Measurements from ENCODE around the gene ZNF554.

ZNF554 gene

DNA sequence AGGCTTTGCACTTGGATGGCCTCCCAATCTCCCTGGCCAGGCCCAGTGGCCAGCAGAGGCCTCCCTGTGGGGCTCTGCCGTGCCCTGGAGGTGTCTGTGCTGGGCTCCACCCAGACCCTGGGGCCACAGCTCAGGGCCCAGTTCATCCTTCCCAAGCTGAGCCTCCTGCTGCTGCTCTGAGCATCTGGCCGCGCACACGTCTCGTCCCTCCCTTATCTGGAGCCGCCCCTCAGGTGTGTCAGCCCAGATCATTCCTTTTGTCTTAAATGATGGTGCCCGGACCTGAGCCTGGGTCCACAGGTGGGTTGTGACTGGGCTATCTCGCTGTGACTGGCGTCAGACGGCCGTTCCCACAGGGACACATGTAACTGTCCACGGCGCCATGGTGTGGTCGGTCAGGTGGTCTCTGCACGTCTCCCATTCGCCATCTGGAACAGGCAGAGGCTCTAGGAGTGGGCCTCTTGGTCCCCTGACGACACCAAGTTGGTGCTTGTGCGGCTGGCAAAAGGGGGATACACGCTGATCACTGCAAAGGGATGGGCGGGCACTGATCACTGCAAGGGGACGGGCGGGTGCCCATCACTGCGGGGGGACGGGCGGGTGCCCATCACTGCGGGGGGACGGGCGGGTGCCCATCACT is 14.3 kb upstream of the ZNF554 start:
- DNase-seq (ENCODE audit: low read depth in 1 of 2, low spot score in 1 of 2): no peak
- Histone ChIP-seq H3K27ac (replicated peaks) (no peak overlapping the region), H3K4me3 (replicated peaks; ENCODE audit: insufficient read depth, low read length) (no peak overlapping the region)

DNA sequence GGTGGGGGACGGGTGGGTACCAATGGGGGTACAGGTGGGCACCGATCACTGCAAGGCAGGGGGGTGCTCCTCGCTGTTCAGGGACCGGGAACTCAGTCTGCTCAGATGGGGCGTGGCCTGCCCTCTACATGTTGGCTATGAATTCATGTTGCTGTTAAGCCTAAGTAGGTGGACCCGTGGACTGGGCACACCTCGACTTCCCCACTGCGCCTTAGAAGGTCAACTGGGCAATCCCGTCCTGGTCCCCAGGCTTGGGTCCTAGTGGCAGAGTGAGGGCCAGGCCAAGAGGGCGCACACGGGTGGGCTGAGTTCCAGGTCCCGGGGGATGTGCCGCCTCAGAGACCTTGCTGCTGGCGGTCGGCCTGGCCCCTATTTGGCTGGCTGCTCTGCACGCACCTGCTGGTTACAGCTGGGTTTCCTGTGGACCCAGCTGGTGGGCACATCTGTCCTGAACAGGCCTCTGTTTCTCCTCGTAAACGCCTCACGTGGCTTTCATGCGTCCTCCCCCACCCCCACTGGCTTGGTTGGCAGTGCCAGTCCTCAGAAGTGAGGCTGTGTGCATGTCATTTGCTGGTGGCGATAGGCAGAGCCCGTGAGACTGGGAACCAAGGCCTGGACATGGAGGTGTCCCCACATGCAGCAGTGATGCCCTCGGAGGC is 13.5 kb upstream of the ZNF554 start:
- TF ChIP-seq, protein P1, sequence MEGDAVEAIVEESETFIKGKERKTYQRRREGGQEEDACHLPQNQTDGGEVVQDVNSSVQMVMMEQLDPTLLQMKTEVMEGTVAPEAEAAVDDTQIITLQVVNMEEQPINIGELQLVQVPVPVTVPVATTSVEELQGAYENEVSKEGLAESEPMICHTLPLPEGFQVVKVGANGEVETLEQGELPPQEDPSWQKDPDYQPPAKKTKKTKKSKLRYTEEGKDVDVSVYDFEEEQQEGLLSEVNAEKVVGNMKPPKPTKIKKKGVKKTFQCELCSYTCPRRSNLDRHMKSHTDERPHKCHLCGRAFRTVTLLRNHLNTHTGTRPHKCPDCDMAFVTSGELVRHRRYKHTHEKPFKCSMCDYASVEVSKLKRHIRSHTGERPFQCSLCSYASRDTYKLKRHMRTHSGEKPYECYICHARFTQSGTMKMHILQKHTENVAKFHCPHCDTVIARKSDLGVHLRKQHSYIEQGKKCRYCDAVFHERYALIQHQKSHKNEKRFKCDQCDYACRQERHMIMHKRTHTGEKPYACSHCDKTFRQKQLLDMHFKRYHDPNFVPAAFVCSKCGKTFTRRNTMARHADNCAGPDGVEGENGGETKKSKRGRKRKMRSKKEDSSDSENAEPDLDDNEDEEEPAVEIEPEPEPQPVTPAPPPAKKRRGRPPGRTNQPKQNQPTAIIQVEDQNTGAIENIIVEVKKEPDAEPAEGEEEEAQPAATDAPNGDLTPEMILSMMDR (IDR thresholded peaks at IDR 0.05; ENCODE audit: insufficient read depth, low read length): no peak
- TF ChIP-seq GABPA (IDR thresholded peaks at IDR 0.05; ENCODE audit: low read depth) (no peak), SPI1 (IDR thresholded peaks at IDR 0.05; ENCODE audit: borderline replicate concordance, low read depth) (no peak)
- TF ChIP-seq, protein P2, sequence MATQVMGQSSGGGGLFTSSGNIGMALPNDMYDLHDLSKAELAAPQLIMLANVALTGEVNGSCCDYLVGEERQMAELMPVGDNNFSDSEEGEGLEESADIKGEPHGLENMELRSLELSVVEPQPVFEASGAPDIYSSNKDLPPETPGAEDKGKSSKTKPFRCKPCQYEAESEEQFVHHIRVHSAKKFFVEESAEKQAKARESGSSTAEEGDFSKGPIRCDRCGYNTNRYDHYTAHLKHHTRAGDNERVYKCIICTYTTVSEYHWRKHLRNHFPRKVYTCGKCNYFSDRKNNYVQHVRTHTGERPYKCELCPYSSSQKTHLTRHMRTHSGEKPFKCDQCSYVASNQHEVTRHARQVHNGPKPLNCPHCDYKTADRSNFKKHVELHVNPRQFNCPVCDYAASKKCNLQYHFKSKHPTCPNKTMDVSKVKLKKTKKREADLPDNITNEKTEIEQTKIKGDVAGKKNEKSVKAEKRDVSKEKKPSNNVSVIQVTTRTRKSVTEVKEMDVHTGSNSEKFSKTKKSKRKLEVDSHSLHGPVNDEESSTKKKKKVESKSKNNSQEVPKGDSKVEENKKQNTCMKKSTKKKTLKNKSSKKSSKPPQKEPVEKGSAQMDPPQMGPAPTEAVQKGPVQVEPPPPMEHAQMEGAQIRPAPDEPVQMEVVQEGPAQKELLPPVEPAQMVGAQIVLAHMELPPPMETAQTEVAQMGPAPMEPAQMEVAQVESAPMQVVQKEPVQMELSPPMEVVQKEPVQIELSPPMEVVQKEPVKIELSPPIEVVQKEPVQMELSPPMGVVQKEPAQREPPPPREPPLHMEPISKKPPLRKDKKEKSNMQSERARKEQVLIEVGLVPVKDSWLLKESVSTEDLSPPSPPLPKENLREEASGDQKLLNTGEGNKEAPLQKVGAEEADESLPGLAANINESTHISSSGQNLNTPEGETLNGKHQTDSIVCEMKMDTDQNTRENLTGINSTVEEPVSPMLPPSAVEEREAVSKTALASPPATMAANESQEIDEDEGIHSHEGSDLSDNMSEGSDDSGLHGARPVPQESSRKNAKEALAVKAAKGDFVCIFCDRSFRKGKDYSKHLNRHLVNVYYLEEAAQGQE (IDR thresholded peaks at IDR 0.05; ENCODE audit: insufficient replicate concordance, low read depth): no peak
- Histone ChIP-seq H3K27ac (replicated peaks) (no peak overlapping the region), H3K4me3 (replicated peaks; ENCODE audit: insufficient read depth, low read length) (no peak overlapping the region), H3K27me3 (ENCODE audit: insufficient read depth, poor library complexity, severe bottlenecking) (no peaks in the 10 kb centered on the region)
- no peak for DNase-seq (ENCODE audit: low read depth in 1 of 2, low spot score in 1 of 2)

More for the DNA sequence above, 14.3 kb upstream of the ZNF554 start:
- H3K27me3 ChIP-seq (ENCODE audit: insufficient read depth, poor library complexity, severe bottlenecking): no peaks in the 10 kb centered on the region
- TF ChIP-seq POLR2AphosphoS5 (IDR thresholded peaks at IDR 0.05; ENCODE audit: low read depth) (no peak), SPI1 (IDR thresholded peaks at IDR 0.05; ENCODE audit: borderline replicate concordance, low read depth) (no peak), GABPA (IDR thresholded peaks at IDR 0.05; ENCODE audit: low read depth) (no peak)
- TF ChIP-seq, protein P2 (IDR thresholded peaks at IDR 0.05; ENCODE audit: insufficient replicate concordance, low read depth): no peak
- TF ChIP-seq, protein P1 (IDR thresholded peaks at IDR 0.05; ENCODE audit: insufficient read depth, low read length): no peak

DNA sequence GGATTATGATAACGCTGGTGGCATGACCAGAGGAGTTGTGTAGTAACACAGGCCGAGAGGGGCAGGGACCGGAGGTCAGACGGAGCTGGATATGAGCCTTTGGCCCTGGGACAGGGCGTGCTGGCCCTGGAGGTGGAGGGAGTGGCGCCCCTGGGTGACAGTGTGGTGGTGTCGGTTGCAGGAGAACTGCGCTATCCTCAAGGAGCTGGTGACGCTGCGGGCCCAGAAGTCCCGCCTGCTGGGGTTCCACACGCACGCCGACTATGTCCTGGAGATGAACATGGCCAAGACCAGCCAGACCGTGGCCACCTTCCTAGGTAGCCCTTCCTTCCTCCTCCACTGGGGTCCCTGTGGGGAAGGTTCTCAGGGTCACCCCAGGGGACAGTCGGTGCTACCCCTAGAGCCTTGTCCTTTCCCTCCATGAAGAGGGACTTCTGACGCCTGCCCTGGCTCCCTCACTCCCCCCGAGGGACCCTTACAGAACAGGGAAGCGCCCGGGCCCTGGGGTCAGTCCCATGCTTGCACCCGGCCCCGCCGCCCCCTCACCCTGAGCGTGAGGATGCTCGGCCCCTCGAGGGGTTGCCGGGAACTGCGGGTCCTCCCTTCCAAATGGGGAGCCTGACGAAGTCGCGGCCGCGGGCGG is 12.8 kb upstream of the ZNF554 start:
- H3K27me3 ChIP-seq (ENCODE audit: insufficient read depth, poor library complexity, severe bottlenecking): no peaks in the 10 kb centered on the region

More for the DNA sequence above, 12.8 kb upstream of the ZNF554 start:
- TF ChIP-seq, protein P1 (IDR thresholded peaks at IDR 0.05; ENCODE audit: insufficient read depth, low read length): no peak
- TF ChIP-seq GABPA (IDR thresholded peaks at IDR 0.05; ENCODE audit: low read depth) (no peak), POLR2AphosphoS5 (IDR thresholded peaks at IDR 0.05; ENCODE audit: low read depth) (no peak), SPI1 (IDR thresholded peaks at IDR 0.05; ENCODE audit: borderline replicate concordance, low read depth) (no peak)
- TF ChIP-seq, protein P2 (IDR thresholded peaks at IDR 0.05; ENCODE audit: insufficient replicate concordance, low read depth): no peak
- Histone ChIP-seq H3K4me3 (replicated peaks; ENCODE audit: insufficient read depth, low read length) (no peak overlapping the region), H3K27ac (replicated peaks) (no peak overlapping the region)
- no peak for DNase-seq (ENCODE audit: low read depth in 1 of 2, low spot score in 1 of 2)
